ENCODE results near the gene SMOC2.

- TF ChIP-seq FOXM1 (IDR thresholded peaks at IDR 0.05; ENCODE audit: borderline replicate concordance, low read depth) (no peak), TCF12 (IDR thresholded peaks at IDR 0.05; ENCODE audit: low read depth) (no peak), EP300 (IDR thresholded peaks at IDR 0.05; ENCODE audit: borderline replicate concordance) (no peak), EGR1 (IDR thresholded peaks at IDR 0.05) (no peak), CEBPB (IDR thresholded peaks at IDR 0.05) (no peak), REST (IDR thresholded peaks at IDR 0.05; ENCODE audit: low read depth) (no peak), MAX (IDR thresholded peaks at IDR 0.05) (no peak), TAF1 (IDR thresholded peaks at IDR 0.05; ENCODE audit: low read depth) (no peak)
Observed at GRCh38 chr6:168663041-168663440, 222.1 kb downstream of the SMOC2 start.
